ENCODE measurements around the gene CCDC69. TPM values are rescaled to one million over a fixed set of nuclear protein-coding genes. Genes with fewer than 3 reads are reported as not detected.

Gene CCDC69
- total and polyA plus RNA-seq, 10 of the 15 experiments (the other 5 are each of a cell fraction or from before 2014, with no cell fraction given): 13.5 to 106 (median 70.1) TPM

- TF ChIP-seq SIN3A (IDR thresholded peaks at IDR 0.05; ENCODE audit: low read depth, low read length) (no peak), ETV6 (conservative IDR thresholded peaks at IDR 0.05 in 1 of 2, IDR thresholded peaks at IDR 0.05 in 1 of 2; ENCODE audit: borderline replicate concordance in 1 of 2, low read depth in 1 of 2) (0 out of 4 replicates have a peak, but pooled peaks of 1 of the 2 experiments have one; percentile 14), ATF7 (IDR thresholded peaks at IDR 0.05; ENCODE audit: low read depth) (no peak), ELK1 (IDR thresholded peaks at IDR 0.05; ENCODE audit: low read depth, low read length) (no peak), CREM (IDR thresholded peaks at IDR 0.05; ENCODE audit: low read depth) (peak; percentile 19; the same call in 1 of the 2 replicates), RELB (IDR thresholded peaks at IDR 0.05; ENCODE audit: low read depth) (0 out of 2 replicates have a peak, but pooled peaks have one; percentile 18), POLR2AphosphoS5 (IDR thresholded peaks at IDR 0.05; ENCODE audit: low read length) (peak; percentile 70; the same call in 1 of the 2 replicates), ZBTB40 (IDR thresholded peaks at IDR 0.05; ENCODE audit: borderline replicate concordance) (peak; percentile 55; the same call in 1 of the 2 replicates), NR2F1 (conservative IDR thresholded peaks at IDR 0.05) (no peak)
Measured at GRCh38 chr5:151154931-151155774, 68.7 kb downstream of the CCDC69 start (continued).

Measured in GM12878 (cell line).